ENCODE measurements around the gene ZNF304. TPM values are rescaled to one million over a fixed set of nuclear protein-coding genes. Genes with fewer than 3 reads are reported as not detected.

ZNF304 gene
- total and polyA plus RNA-seq, 2 experiments from 2014 or later, result 3.5 to 12.4 TPM

DNA sequence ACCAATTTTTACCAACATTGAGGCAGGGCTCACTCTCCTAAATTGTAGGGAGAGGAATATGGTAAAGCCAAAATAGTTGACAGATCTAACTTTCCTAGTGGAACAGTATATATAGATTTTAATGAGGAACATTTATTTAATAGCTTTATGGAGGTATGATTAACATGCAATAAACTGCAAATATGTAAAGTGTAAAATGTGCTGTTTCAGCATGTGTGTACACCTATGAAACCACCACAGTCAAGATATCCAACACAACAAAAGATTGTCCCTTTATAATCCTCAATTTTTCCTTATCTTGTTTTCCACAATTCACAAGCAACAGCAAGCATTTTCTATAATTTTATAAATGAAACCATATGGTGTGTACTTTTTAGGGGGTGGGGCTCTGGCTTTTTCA lies 8.2 kb downstream of the ZNF304 start (continued):
- TF ChIP-seq, protein P1, sequence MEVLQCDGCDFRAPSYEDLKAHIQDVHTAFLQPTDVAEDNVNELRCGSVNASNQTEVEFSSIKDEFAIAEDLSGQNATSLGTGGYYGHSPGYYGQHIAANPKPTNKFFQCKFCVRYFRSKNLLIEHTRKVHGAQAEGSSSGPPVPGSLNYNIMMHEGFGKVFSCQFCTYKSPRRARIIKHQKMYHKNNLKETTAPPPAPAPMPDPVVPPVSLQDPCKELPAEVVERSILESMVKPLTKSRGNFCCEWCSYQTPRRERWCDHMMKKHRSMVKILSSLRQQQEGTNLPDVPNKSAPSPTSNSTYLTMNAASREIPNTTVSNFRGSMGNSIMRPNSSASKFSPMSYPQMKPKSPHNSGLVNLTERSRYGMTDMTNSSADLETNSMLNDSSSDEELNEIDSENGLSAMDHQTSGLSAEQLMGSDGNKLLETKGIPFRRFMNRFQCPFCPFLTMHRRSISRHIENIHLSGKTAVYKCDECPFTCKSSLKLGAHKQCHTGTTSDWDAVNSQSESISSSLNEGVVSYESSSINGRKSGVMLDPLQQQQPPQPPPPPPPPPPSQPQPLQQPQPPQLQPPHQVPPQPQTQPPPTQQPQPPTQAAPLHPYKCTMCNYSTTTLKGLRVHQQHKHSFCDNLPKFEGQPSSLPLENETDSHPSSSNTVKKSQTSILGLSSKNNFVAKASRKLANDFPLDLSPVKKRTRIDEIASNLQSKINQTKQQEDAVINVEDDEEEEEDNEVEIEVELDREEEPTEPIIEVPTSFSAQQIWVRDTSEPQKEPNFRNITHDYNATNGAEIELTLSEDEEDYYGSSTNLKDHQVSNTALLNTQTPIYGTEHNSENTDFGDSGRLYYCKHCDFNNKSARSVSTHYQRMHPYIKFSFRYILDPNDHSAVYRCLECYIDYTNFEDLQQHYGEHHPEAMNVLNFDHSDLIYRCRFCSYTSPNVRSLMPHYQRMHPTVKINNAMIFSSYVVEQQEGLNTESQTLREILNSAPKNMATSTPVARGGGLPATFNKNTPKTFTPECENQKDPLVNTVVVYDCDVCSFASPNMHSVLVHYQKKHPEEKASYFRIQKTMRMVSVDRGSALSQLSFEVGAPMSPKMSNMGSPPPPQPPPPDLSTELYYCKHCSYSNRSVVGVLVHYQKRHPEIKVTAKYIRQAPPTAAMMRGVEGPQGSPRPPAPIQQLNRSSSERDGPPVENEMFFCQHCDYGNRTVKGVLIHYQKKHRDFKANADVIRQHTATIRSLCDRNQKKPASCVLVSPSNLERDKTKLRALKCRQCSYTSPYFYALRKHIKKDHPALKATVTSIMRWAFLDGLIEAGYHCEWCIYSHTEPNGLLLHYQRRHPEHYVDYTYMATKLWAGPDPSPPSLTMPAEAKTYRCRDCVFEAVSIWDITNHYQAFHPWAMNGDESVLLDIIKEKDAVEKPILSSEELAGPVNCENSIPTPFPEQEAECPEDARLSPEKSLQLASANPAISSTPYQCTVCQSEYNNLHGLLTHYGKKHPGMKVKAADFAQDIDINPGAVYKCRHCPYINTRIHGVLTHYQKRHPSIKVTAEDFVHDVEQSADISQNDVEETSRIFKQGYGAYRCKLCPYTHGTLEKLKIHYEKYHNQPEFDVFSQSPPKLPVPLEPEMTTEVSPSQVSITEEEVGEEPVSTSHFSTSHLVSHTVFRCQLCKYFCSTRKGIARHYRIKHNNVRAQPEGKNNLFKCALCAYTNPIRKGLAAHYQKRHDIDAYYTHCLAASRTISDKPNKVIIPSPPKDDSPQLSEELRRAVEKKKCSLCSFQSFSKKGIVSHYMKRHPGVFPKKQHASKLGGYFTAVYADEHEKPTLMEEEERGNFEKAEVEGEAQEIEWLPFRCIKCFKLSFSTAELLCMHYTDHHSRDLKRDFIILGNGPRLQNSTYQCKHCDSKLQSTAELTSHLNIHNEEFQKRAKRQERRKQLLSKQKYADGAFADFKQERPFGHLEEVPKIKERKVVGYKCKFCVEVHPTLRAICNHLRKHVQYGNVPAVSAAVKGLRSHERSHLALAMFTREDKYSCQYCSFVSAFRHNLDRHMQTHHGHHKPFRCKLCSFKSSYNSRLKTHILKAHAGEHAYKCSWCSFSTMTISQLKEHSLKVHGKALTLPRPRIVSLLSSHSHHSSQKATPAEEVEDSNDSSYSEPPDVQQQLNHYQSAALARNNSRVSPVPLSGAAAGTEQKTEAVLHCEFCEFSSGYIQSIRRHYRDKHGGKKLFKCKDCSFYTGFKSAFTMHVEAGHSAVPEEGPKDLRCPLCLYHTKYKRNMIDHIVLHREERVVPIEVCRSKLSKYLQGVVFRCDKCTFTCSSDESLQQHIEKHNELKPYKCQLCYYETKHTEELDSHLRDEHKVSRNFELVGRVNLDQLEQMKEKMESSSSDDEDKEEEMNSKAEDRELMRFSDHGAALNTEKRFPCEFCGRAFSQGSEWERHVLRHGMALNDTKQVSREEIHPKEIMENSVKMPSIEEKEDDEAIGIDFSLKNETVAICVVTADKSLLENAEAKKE (CRISPR knock-in tag; IDR thresholded peaks at IDR 0.05), result no peak
- TF ChIP-seq CREB1 (CRISPR knock-in tag; IDR thresholded peaks at IDR 0.05; ENCODE audit: low read depth) (no peak), ZNF114 (CRISPR knock-in tag; IDR thresholded peaks at IDR 0.05) (no peak), ZNF331 (CRISPR knock-in tag; IDR thresholded peaks at IDR 0.05; ENCODE audit: low read depth) (no peak), NANOG (IDR thresholded peaks at IDR 0.05; ENCODE audit: borderline replicate concordance) (no peak), EZH2 (IDR thresholded peaks at IDR 0.05; ENCODE audit: low read depth, unreplicated experiment) (no peak), STAT1 (IDR thresholded peaks at IDR 0.05; ENCODE audit: unreplicated experiment) (no peak)
- TF ChIP-seq, protein P2, sequence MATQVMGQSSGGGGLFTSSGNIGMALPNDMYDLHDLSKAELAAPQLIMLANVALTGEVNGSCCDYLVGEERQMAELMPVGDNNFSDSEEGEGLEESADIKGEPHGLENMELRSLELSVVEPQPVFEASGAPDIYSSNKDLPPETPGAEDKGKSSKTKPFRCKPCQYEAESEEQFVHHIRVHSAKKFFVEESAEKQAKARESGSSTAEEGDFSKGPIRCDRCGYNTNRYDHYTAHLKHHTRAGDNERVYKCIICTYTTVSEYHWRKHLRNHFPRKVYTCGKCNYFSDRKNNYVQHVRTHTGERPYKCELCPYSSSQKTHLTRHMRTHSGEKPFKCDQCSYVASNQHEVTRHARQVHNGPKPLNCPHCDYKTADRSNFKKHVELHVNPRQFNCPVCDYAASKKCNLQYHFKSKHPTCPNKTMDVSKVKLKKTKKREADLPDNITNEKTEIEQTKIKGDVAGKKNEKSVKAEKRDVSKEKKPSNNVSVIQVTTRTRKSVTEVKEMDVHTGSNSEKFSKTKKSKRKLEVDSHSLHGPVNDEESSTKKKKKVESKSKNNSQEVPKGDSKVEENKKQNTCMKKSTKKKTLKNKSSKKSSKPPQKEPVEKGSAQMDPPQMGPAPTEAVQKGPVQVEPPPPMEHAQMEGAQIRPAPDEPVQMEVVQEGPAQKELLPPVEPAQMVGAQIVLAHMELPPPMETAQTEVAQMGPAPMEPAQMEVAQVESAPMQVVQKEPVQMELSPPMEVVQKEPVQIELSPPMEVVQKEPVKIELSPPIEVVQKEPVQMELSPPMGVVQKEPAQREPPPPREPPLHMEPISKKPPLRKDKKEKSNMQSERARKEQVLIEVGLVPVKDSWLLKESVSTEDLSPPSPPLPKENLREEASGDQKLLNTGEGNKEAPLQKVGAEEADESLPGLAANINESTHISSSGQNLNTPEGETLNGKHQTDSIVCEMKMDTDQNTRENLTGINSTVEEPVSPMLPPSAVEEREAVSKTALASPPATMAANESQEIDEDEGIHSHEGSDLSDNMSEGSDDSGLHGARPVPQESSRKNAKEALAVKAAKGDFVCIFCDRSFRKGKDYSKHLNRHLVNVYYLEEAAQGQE (IDR thresholded peaks at IDR 0.05; ENCODE audit: unreplicated experiment), result no peak
- TF ChIP-seq, protein P3, sequence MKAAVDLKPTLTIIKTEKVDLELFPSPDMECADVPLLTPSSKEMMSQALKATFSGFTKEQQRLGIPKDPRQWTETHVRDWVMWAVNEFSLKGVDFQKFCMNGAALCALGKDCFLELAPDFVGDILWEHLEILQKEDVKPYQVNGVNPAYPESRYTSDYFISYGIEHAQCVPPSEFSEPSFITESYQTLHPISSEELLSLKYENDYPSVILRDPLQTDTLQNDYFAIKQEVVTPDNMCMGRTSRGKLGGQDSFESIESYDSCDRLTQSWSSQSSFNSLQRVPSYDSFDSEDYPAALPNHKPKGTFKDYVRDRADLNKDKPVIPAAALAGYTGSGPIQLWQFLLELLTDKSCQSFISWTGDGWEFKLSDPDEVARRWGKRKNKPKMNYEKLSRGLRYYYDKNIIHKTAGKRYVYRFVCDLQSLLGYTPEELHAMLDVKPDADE (IDR thresholded peaks at IDR 0.05), result no peak

Data from GM23338 (cell line).